ENCODE measurements around the gene LIN7C. TPM values are rescaled to one million over a fixed set of nuclear protein-coding genes. Genes with fewer than 3 reads are reported as not detected.
"Not testable (repeated sequence)": the region's sequence is repeated elsewhere in the genome, so short reads cannot be mapped to it uniquely, and the experiment has no call there.

Gene LIN7C, protein sequence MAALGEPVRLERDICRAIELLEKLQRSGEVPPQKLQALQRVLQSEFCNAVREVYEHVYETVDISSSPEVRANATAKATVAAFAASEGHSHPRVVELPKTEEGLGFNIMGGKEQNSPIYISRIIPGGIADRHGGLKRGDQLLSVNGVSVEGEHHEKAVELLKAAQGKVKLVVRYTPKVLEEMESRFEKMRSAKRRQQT
- 38.9 and 44.4 TPM in 2 replicates for total RNA-seq

DNA sequence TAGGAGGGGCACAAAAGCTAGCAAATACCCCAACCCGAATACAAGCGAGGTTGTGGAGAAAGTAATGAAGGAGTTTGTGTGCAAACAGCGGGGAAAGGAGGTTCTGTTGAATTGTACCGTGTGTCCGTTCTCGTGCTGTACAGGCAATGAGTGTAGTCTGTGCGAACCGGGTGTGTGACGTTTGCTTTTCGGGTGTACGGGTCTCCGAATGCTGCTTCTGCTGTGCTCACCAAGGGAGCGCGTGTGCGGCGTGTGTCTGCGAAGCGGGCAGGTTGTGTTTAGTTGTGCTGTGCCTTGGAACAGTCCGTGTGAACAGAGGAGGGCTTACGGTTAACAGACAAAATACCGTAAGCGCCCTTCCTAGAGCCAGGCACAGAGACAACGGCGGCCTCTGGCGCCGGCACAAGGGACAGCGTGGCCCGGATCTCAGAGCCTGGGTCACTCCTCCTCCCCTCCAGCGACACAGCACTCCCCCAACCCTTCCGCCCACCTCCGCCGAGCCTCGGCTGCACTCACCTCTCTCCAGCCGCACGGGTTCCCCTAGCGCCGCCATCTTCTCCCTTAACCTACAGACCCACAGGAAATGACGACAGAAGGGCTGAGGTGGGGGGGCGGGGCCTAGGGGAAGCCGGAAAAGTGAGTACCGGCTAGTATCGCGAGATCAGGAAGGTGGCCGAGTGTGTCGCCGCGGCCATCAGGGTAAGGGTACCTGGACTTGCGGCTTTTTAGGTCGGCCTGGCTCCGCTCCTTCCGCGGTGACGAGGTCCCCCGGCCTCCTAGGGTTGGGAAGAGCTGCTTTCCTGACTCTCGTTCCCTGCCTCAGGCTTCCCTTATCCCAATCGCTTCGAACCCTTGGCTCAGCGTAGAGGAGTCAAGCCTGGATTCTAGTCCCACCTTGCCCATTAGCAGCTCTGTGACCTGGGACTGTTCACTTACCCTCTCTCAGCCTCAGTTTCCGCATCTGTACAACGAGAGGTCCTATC lies at the start of gene LIN7C:
LIN7C (minus strand) TSS at position 570 of the 983 bp plus-strand sequence; CDS start at position 553, 17 bp downstream.
- DNase-seq: peak; percentile 97

DNA sequence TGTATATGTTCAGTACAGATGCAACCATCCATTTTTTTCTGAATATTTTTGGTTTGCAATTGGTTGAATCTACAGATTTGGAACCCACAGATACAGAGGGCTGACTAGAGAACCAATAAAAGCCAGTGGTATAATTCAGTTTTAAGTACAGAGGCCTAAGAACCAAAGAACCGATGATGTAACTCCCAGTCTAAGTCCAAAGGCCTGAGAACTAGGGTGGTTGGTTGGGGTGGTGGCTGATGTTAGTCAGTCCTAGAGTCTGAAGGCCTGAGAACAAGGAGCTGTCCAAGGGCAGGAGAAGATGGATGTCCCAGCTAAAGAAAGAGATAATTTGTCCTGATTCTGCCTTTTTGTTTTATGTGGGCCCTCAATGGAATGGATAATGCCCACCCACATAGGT lies 48.7 kb upstream of the LIN7C start:
- DNase-seq: no peak

DNA sequence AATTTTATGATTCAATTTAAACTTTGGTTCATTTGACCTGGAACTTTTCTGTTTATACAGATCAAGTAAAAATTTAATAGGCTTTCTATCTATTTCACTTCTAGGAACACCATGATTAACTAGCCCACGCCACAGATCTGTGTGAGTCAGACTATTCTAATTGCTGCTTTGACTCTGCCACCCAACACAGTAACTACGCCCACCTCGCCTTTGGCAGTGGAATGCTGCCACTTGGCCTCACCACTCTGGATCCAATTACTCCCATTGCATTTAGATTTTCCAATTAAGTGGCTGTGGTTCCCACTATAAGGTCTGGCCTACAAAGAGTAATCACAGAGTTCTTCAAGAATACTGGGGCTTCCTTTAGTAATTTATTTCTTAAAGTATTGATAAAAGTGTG lies 46.6 kb upstream of the LIN7C start:
- no peak for DNase-seq

DNA sequence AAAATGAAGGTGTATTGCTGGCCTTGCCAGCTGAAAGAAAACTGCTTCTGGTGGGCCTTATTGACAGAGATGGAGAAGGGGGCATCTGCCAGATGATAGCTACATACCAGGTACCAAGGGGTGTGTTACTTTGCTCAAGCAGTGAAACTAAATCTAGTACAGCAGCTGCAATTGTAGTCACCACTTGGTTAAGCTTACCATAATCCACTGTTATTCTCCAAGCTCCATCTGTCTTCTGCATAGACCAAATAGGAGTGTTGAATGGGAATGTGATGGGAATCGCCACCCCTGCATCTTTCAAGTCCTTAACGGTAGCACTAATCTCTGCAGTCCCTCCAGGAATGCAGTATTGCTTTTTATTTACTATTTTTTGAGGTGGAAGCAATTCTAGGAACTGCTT lies 45.8 kb upstream of the LIN7C start:
- DNase-seq: no peak

DNA sequence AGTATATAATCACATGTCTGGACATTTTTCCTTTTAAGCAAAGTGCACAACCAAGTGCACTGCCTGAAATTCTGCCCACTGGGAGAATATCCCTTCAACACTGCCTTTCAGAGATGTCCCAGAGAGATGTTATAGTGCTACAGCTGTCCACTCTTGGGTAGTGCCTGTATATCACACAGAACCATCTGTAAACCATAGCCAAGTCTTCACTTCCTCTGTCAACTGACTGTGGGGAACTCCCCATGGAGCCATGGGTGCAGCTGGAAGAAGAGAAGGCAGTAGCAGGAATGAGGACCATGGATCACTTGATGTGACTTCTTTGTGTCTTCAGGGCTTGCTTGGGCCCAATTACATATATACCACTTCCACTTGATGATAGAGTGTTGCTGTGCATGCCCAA lies 44.6 kb upstream of the LIN7C start:
- no peak for DNase-seq

DNA sequence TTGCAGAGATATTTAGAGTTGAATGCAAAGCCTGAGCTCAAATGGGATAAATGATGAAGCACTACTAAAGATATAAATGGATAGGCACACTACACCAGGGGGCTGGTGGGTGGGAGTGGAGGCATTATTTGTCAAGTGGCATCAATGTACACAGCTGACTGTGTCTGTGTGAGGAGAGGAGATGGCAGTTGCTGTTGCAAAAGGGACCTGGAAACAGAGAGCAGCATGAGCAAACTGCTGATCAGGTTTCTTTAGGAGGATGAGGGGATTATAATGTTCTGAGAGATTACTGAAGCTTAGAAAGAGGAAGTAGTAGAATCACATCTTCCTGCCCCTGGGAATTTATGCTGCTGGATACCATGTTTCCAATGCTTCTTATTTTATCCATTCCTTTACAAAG lies 39.4 kb upstream of the LIN7C start:
- DNase-seq: no peak

DNA sequence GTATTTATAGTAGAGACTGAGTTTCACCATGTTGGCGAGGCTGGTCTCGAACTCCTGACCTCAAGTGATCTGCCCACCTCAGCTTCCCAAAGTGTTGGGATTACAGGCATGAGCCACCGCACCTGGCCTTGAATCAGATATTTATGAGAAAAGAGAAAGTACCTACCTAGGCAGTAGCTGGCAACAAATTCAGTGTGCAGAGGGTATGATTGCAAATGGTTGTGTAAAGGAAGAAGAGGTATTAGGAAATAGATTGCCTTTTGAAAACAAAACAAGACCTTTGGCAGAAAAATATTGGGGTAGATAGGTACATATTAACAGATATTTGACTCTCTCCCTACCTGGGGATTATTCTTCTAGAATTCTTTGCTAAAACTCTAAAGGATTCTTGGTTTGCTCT lies 38.5 kb upstream of the LIN7C start:
- DNase-seq: no peak

DNA sequence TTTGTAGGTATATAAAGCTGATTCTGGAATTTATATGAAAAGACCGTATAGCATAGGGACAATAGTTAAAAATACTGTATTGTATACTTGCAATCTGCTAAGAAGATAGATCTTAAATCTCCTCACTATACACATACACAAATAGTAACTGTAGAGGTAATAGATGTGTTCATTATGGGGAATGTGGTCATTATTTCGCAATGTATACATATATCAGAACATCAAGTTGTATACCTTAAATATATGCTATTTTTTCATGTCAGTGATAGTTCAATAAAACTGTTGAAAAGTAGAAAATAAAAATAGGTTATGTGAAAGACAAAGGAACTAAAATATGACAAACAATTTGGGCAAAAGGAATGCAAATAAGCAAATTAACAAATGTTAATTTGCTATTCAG lies 35.2 kb upstream of the LIN7C start:
- DNase-seq: no peak

DNA sequence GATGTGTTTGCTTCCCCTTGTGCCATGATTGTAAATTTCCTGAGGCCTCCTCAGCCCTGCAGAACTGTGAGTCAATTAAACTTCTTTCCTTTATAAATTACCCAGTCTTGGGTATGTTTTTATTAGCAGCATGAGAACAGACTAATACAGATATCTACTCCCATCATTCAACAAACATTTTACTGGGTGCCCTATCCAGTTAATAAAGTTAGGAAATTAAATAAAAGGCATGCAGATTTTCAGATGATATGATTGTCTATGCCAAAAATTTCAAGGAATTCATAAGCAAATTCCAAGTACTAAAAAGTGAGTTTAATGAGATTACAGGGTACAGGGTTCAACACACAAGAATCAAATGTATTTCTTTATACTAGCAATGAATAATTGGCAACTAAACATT lies 33.5 kb upstream of the LIN7C start:
- no peak for DNase-seq

DNA sequence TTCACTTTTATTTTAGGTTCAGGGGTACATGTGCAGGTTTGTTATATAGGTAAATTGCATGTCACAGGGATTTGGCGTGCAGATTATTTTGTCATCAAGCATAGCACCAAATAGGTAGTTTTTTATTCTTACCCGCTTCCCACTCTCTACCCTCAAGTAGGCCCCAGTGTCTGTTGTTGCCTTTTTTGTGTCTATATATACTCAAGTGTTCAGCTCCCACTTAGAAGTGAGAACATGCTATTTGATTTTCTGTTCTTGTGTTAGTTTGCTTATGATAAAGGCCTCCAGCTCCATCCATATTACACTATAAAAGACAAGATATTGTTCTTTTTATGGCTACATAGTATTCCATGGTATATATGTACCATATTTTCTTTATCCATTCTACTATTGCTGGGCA lies 28.5 kb upstream of the LIN7C start:
- no peak for DNase-seq

DNA sequence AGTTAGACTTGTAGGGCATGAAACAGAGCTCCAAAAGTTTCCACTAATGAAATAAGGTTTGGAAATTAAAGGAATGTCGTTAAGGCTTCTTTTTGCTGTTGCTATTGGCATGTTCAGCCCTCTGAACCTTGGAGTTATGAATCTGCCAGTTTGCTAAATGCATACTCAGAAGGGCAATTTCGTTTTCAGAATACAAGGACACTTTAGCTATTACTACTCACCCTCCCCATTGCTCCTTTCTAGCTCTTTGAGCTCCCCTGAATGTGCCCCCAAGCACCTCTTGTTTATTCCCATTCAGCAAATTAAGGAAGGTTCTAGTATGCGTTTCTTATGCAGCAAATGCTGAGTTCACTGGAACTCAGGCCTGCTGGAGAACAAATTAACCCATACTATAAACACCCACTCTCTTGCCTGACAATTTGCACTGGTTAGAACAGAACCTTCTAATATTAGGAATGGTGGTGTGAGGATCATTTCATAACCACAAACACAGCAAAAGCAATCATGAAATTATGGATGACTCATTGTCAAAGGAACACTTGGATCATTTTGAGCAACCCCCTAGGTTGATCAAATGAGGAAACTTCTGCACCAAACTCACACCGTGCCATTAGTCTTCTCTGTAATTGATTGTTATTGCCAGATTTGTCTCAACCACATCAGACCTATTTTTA lies 26.2 kb upstream of the LIN7C start:
- no peak for DNase-seq

DNA sequence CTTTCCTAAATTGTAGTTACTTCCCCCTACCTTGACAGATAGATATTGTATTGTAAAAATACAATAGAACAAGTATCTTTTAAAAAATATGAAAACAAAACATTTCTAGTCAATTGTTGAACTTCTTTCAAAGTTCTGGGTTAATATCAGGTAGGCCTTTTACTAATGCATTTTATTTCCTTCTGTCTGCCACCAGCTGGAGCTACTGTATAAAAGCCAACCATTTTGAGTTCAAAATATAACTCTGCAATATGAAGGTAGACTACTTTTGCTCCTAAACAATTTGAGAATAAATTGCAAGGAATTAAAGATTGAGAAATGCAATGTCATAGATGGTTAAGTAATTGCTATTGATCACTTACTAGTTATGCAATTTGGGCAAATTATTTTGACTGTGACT lies 22.1 kb upstream of the LIN7C start:
- DNase-seq: no peak

DNA sequence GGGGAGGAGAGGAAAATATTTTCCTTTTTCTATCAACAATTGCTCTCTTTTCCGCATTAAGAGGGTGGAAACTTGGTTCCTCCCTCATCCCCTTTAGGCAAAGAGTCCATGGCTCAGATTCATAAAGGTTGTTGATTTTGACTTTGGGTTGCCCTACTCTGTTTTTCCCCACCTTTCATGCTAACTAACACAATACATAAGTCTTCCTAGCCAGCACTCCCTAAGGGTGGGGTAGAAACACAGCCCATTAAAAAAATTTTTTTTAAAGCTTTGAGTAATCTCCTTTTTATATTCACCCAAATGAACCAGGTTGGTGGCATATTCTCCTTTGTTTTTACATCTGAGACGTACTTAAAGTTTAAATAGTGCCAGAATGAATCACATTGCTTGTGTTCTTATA lies 20.0 kb upstream of the LIN7C start:
- DNase-seq: no peak

DNA sequence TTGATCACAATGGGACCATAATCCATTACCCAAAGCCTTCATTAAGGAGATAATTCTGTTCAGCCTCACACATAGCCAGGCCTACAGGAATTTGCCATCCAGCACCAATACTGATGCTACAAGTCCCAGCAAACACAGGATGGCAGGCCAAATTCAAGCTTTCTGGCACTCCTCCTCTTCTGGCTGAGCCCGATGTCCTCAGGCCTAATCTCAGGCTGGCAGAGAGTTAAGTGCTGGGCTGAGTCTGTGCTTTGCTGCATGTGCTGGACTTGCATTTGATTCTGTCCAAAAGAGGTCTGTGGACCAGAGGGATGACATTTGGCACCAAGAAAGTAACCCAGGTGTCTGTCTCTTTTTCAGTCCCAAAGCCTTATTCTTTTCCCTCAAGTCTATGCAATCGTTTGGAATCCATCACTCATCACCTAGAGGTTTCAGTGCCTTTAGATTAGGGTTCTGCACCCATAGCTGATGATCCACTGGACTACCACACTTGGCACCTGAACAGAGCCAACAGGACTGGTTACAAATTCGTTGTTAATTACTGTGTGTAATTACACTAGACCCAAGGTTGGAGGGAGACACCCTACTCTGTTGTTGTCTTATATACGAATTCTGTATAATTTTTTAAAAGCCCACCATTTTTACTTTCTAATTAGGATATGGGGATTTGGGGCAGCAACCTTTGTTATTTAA lies 19.4 kb upstream of the LIN7C start:
- no peak for DNase-seq

DNA sequence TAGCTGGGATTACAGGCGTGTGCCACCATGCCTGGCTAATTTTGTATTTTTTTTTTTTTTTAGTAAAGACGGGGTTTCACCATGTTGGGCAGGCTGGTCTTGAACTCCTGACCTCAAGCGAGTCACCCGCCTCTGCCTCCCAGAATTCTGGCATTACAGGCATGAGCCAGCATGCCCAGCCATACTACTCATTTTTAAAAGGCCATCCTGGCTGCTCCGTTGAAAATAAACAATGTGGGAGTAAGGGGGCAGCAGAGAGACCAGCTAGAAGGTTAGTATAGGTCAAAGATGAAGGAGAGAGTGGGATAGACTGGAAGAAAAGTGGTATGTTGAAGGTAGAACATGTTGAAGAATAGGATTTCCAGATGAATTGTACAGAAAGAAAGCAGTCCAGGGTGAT lies 17.6 kb upstream of the LIN7C start:
- DNase-seq: no peak

DNA sequence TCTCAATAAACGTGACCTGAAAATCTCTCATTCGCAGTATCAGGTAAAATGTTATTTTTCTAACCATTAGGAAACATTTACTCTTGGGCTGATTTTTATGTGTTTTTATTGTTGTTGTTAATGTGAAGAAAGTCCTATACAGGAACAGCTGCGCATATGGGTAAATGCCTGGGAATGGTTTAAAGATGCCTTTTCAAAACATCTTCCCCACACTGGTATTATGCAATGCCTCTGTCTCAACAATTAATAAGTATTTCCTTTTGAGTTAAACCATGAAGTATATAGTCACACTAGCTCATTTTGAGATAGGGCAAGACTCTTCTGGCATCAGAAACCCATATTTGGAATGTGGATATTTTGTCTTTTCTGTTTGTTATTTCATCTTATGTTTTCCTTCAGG lies 13.7 kb upstream of the LIN7C start:
- no peak for DNase-seq

DNA sequence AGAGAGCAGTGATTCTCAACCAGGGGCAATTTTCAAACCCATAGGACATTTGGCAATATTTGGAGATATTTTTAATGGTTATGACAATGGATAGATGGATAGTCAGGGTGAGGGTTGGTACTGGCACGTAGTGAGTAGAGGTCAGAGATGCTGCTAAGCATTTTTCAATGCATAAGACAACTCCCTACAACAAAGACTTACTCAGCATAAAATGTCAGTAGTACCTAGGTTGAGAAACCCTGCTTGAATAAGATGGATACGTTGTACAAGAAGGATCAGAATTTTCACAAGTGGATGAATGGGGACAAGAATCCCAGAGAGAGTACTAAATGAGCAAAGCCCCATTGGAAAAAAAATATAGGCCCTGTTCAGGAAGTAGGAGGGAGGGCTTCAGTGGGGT lies 11.9 kb upstream of the LIN7C start:
- no peak for DNase-seq

DNA sequence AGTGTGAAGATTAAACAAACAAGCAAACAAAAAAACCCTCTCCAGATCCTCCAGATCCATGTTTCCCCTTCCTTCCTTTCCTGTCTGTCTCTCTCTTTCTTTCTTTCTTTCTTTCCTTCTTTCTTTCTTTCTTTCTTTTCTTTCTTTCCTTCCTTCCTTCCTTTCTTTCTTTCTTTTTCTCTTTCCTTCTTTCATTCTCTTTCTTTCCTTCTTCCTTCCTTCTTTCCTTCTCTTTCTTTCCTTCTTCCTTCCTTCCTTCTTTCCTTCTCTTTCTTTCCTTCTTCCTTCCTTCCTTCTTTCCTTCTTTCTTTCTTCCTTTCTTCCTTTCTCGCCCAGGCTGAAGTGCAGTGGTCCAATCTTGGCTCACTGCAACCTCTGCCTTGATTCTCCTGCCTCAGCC lies 10.9 kb upstream of the LIN7C start:
- not testable (repeated sequence) for DNase-seq

DNA sequence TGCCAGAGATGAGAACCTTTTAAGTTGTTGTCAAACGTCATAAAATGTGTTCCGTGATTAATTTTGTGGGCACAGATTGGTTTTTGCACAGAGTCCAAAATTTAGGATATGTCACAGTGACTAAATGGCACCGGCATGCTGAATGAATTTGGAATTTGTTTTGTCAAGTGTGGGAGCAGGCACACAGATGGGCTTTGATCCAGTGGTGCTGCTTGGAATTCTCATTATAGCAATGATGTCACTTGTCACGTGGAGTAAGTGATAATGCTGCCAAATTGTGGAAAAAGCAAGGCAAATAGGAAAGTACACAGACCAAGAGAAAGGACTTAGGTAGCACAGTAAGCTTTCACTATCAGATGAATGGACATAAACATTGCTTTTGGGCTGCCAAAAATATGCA lies 8.0 kb upstream of the LIN7C start:
- DNase-seq: no peak

DNA sequence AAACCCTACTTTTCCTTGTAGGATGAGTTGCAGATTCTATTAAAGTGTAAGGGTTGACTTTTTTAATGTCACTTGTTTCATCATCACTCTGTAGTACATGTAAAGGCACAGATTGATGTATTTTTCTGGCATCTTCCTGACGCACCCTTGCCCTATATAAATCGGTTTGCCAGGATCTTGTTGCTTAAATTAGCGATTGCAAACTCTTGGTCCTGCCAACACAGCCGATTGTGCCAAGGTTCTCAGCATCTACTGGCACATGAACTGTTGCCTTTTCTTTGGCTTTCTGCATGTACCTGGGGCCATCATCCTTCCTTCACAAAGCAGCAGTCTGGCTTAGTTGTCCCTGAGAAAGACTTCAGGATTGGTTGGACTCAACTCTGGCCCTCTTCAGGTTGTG lies 7.5 kb upstream of the LIN7C start:
- DNase-seq: no peak

DNA sequence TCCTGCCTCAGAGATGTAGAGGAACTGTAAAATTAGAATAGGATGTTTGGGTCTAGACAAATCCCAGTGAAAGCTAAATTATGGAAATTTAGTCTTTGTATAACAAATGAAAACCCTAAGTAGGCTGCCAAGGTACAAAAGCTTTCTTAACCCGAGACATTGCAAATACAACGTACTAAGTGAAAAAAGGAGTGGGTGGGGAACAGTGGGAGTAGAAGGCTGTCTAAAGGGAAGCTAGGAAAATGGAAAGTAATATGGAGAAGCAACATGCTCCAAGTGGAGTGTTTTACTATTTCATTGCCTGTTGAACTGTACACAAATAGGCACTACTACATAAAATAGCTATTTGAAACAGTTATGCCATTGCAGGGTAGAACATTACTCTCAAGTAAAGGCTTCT lies 6.8 kb upstream of the LIN7C start:
- DNase-seq: no peak

DNA sequence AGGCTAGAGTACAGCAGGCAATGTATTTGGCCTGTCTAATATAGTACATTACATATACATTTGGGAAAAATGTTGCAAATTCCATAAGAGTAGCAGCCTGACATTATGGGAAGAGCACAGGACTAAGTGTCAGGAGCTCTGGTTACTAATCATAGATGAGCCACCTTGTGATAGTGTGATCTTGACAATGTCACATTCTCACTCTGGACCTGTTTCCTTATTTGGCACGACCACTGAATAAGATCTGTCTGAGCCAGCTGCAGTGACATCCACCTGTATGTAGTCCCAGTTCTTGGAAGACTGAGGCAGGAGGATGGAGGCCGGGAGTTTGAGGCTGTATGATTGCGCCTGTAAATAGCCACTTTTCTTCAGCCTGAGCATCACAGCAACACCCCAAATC lies 5.7 kb upstream of the LIN7C start:
- no peak for DNase-seq

DNA sequence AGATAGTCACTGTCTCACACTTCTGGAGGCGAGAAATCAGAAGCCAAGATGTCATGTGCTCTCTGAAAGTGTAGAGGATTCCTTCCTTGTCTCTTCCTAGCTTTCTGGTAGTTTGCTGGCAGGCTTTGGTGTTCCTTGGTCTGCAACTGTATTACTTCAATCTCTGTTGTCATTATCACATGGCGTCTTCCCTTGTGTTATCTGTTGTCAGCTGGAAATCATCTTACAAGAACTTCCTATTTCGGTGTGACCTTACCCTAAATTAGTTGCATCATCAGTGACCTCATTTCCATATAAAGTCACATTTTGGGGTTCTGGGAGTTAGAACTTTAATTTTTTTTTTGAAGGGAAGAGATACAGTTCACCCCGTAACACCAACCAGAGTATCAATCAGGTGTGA lies 3.3 kb upstream of the LIN7C start:
- DNase-seq: no peak
